HG03103 (cell line): ENCODE measurements around the gene SMIM36.
"Not testable (repeated sequence)": the region's sequence is repeated elsewhere in the genome, so short reads cannot be mapped to it uniquely, and the experiment has no call there.

Experiments used
- ATAC-seq: cut with Tn5 transposase; IDR thresholded peaks from one replicate; pipeline ENCODE4 v1.9.1; 2021; ENCODE audit warnings: low read depth; ENCODE audit not compliant: unreplicated experiment

Gene SMIM36

GRCh38 chr17:55417411-55418268, 93.6 kb downstream of the SMIM36 start:
- ATAC-seq: no peak

GRCh38 chr17:55416470-55417052, 94.7 kb downstream of the SMIM36 start:
- no peak for ATAC-seq

GRCh38 chr17:55416000-55416399, 95.3 kb downstream of the SMIM36 start:
- no peak for ATAC-seq

GRCh38 chr17:55414983-55415382, 96.3 kb downstream of the SMIM36 start:
- no peak for ATAC-seq

- ATAC-seq: no peak
Measured at GRCh38 chr17:55413825-55414489, 97.3 kb downstream of the SMIM36 start.

GRCh38 chr17:55411463-55411855, 99.8 kb downstream of the SMIM36 start:
- no peak for ATAC-seq

- no peak for ATAC-seq
Measured at GRCh38 chr17:55410722-55411462, 100.4 kb downstream of the SMIM36 start.

- no peak for ATAC-seq
Measured at GRCh38 chr17:55409030-55409800, 102.0 kb downstream of the SMIM36 start.

GRCh38 chr17:55407641-55408566, 103.3 kb downstream of the SMIM36 start:
- ATAC-seq: no peak

- no peak for ATAC-seq
Measured at GRCh38 chr17:55405600-55405999, 105.7 kb downstream of the SMIM36 start.

- ATAC-seq: not testable (repeated sequence)
Measured at GRCh38 chr17:55404197-55404596, 107.1 kb downstream of the SMIM36 start.

- no peak for ATAC-seq
Measured at GRCh38 chr17:55402374-55402773, 108.9 kb downstream of the SMIM36 start.
